HG03039 (cell line): ENCODE data around the gene EDNRB.

ENCODE experiments used
- ATAC-seq: cut with Tn5 transposase; IDR thresholded peaks from one replicate; pipeline ENCODE4 v1.9.1; 2021; ENCODE audit warnings: mild to moderate bottlenecking, moderate library complexity; ENCODE audit not compliant: unreplicated experiment

Gene EDNRB

DNA sequence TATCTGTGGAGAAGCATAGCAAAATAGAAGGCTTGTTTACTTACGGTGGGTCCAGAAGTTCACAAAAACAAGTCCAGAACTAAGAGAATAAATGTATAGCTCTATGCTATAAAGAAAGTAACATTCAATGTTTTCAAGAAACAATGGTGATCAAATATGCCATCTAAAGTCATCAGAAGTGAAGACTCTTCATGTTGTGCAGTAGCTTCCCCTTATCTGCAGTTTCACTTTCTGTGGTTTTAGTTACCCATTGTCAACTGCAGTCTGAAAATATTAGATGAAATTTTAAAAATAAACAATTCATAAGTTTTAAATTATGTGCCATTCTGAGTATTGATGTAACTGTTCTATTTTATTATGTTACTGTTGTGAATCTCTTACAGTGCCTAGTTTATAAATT, 72.5 kb downstream of the EDNRB start:
- ATAC-seq: peak; percentile 49
